ENCODE results near the gene CHD8. TPM values are rescaled to one million over a fixed set of nuclear protein-coding genes. Genes with fewer than 3 reads are reported as not detected.
A peak's percentile ranks its signal among the peaks of the same experiment; 100 is the strongest.

Gene CHD8
- total and polyA plus RNA-seq, 10 of the 15 experiments (the other 5 are each of a cell fraction or from before 2014, with no cell fraction given), result 20.2 to 79.5 (median 35.5) TPM

- TF ChIP-seq ZZZ3 (IDR thresholded peaks at IDR 0.05; ENCODE audit: control insufficient read depth, insufficient read length, low read depth) (no peak), CREM (IDR thresholded peaks at IDR 0.05; ENCODE audit: low read depth) (peak; percentile 85), SREBF1 (IDR thresholded peaks at IDR 0.05; ENCODE audit: low read length) (no peak; the same call in 1 of the 2 replicates), PKNOX1 (IDR thresholded peaks at IDR 0.05) (peak; percentile 99), CHD4 (IDR thresholded peaks at IDR 0.05) (no peak), BCL11A (IDR thresholded peaks at IDR 0.05; ENCODE audit: low read depth, low read length) (peak; percentile 36), FOXM1 (IDR thresholded peaks at IDR 0.05; ENCODE audit: low read depth, low read length) (no peak), ZBTB4 (CRISPR knock-in tag; IDR thresholded peaks at IDR 0.05) (no peak), SIN3A (IDR thresholded peaks at IDR 0.05; ENCODE audit: low read depth, low read length) (no peak; the same call in 1 of the 2 replicates), CHD1 (IDR thresholded peaks at IDR 0.05; ENCODE audit: low read depth, low read length) (no peak), PAX8 (IDR thresholded peaks at IDR 0.05) (no peak), IRF5 (IDR thresholded peaks at IDR 0.05; ENCODE audit: borderline replicate concordance) (no peak), SMAD5 (IDR thresholded peaks at IDR 0.05; ENCODE audit: low read depth) (no peak), CHD2 (IDR thresholded peaks at IDR 0.05; ENCODE audit: borderline replicate concordance, low read depth, low read length) (peak; percentile 98), LARP7 (IDR thresholded peaks at IDR 0.05) (no peak), CUX1 (IDR thresholded peaks at IDR 0.05; ENCODE audit: insufficient replicate concordance, low read depth, low read length) (no peak), FOXK2 (IDR thresholded peaks at IDR 0.05) (peak; percentile 75), HDAC6 (IDR thresholded peaks at IDR 0.05; ENCODE audit: unreplicated experiment) (no peak)
- TF ChIP-seq, protein P1, sequence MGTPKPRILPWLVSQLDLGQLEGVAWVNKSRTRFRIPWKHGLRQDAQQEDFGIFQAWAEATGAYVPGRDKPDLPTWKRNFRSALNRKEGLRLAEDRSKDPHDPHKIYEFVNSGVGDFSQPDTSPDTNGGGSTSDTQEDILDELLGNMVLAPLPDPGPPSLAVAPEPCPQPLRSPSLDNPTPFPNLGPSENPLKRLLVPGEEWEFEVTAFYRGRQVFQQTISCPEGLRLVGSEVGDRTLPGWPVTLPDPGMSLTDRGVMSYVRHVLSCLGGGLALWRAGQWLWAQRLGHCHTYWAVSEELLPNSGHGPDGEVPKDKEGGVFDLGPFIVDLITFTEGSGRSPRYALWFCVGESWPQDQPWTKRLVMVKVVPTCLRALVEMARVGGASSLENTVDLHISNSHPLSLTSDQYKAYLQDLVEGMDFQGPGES (IDR thresholded peaks at IDR 0.05), result peak; percentile 88
Measured at GRCh38 chr14:21437063-21437901, 18.6 kb downstream of the CHD8 start (continued).

Data from GM12878 (cell line).